AG04450 (cell line): Measurements from ENCODE around the gene COL6A2. TPM values are rescaled to one million over a fixed set of nuclear protein-coding genes. Genes with fewer than 3 reads are reported as not detected.
"Not testable (repeated sequence)": the region's sequence is repeated elsewhere in the genome, so short reads cannot be mapped to it uniquely, and the experiment has no call there.

Experiments used
- CTCF ChIA-PET: fragments of 300-600, 350-600 bp; formaldehyde crosslinking; extraction: SDS; loops from one replicate; lab custom pipeline; 2022; ENCODE audit warnings: antibody characterized with exemption, inconsistent platforms; lab: Charles Lee
- POLR2A ChIA-PET: fragments of 350-600 bp; formaldehyde crosslinking; extraction: SDS; loops from one replicate; lab custom pipeline; 2021; ENCODE audit warnings: antibody characterized with exemption, inconsistent platforms; lab: Yijun Ruan, JAX
- DNase-seq: peaks from one replicate; pipeline ENCODE4 v3.0.0-alpha.2; 2011; ENCODE audit warnings: low read depth, low spot score
- H3K27ac ChIP-seq: one replicate; pipeline ENCODE4 v1.5.1; 2012; ENCODE audit warnings: low read depth, low read length, control low read depth
- H3K27me3 ChIP-seq: one replicate; pipeline ENCODE4 v1.6.0; 2012; ENCODE audit warnings: low read length; ENCODE audit not compliant: control insufficient read depth, insufficient read depth
- H3K4me3 ChIP-seq: 2 replicates; pipeline ENCODE4 v1.5.1; 2011; ENCODE audit warnings: mild to moderate bottlenecking, low read depth, low read length, control low read depth
- H3K9me3 ChIP-seq: 2 replicates; pipeline ENCODE4 v1.5.1; 2012; ENCODE audit warnings: low read length; ENCODE audit not compliant: control insufficient read depth, insufficient read depth
- polyA plus RNA-seq: library from polyadenylated mRNA; depleted of rRNA; stranded (reverse); fragments of >200 nt; gene quantifications from 2 replicates; pipeline ENCODE4 v1.2.3, GENCODE V29; 2011
- TF ChIP-seq, protein P1 (sequence below): IDR thresholded peaks from 2 replicates; pipeline ENCODE4 v1.5.1; 2011; ENCODE audit warnings: low read depth, low read length, control low read depth, inconsistent platforms

COL6A2 gene
- polyA plus RNA-seq, 1 experiment: 454 TPM

DNA sequence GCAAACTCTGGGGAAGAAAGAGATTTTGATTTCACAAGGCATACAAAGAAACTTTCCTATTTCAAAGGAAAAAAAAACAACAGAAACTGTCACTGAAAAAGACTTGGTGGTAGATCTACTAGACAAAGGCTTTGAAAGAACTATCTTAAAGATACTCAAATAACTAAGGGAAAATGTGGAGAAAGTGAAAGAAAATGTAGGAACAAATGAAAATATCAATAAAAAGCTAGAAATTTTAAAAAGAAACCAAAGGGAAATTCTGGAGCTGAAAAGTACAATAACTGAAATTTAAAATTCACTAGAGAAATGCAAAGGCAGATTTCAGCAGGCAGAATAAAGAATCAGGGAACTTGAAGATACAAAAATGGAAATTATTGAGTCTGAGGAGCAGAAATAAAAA is 6.2 kb downstream of the COL6A2 start:
- Histone ChIP-seq H3K9me3 (peaks cover 16% of the 10 kb centered on the region), H3K27me3 (no peaks in the 10 kb centered on the region), H3K27ac (no peak overlapping the region), H3K4me3 (no peak overlapping the region)
- ChIA-PET POLR2A (no interaction called here), CTCF (interaction anchor here (1.4 kb wide), 1 partner anchor 131 kb away, joined by 3 read pairs; no protein-coding TSS in a partner anchor)
- DNase-seq: no peak
- TF ChIP-seq, protein P1, sequence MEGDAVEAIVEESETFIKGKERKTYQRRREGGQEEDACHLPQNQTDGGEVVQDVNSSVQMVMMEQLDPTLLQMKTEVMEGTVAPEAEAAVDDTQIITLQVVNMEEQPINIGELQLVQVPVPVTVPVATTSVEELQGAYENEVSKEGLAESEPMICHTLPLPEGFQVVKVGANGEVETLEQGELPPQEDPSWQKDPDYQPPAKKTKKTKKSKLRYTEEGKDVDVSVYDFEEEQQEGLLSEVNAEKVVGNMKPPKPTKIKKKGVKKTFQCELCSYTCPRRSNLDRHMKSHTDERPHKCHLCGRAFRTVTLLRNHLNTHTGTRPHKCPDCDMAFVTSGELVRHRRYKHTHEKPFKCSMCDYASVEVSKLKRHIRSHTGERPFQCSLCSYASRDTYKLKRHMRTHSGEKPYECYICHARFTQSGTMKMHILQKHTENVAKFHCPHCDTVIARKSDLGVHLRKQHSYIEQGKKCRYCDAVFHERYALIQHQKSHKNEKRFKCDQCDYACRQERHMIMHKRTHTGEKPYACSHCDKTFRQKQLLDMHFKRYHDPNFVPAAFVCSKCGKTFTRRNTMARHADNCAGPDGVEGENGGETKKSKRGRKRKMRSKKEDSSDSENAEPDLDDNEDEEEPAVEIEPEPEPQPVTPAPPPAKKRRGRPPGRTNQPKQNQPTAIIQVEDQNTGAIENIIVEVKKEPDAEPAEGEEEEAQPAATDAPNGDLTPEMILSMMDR: no peak

DNA sequence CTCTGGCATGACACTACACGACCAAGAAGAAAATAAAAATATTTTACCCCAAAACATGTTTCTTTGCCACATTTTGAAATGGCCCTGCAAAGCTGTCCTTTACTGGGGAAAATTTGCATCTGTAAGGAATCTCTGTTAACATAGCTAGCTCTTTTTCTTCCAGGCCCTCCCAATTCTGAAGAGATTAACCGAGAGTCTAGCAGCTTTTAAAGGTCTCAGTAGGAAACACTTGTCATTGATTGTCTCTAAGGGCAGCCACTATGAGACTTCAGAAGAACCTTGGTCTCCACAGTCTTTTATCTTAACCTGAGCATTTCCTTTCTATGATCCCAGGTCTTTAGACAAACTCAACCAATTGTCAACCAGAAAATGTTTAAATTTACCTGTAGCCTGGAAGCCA is 9.5 kb downstream of the COL6A2 start:
- POLR2A ChIA-PET, DNase-seq, CTCF ChIA-PET, H3K4me3 ChIP-seq, H3K27ac ChIP-seq, H3K27me3 ChIP-seq: not testable (repeated sequence)
- peaks cover 22% of the 10 kb centered on the region for H3K9me3 ChIP-seq

DNA sequence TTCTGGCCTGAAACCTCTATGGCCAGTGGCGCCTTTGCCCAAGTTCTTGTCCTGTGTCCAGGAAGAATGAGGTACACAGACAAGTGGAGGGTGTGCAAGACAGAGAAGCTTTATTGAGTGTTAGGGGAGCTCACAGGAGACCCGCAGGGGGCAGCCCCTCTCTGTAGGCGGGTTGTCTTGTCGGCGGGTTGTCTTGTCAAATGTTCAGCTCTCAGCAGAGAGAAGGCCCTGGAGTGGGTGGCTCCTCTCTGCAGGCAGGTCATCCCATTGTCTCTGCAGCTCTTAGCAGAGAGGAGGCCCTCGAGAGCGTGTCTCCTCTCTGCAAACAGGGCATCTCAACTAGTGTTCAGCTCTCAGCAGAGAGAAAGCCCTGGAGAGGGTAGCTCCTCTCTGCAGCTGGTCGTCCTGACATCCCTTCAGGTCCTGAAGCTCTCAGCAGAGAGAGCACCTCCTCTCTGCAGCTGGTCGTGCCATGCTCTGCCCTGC is 11.0 kb downstream of the COL6A2 start:
- no peak for DNase-seq
- Histone ChIP-seq H3K27ac (no peak overlapping the region), H3K4me3 (no peak overlapping the region), H3K9me3 (peaks cover 31% of the 10 kb centered on the region), H3K27me3 (no peaks in the 10 kb centered on the region)
- ChIA-PET POLR2A (no interaction called here), CTCF (interaction anchor here (0.6 to 1.0 kb wide), 2 partner anchors 35 to 135 kb away, joined by 3 to 4 read pairs; no protein-coding TSS in a partner anchor)
- TF ChIP-seq, protein P1: no peak

DNA sequence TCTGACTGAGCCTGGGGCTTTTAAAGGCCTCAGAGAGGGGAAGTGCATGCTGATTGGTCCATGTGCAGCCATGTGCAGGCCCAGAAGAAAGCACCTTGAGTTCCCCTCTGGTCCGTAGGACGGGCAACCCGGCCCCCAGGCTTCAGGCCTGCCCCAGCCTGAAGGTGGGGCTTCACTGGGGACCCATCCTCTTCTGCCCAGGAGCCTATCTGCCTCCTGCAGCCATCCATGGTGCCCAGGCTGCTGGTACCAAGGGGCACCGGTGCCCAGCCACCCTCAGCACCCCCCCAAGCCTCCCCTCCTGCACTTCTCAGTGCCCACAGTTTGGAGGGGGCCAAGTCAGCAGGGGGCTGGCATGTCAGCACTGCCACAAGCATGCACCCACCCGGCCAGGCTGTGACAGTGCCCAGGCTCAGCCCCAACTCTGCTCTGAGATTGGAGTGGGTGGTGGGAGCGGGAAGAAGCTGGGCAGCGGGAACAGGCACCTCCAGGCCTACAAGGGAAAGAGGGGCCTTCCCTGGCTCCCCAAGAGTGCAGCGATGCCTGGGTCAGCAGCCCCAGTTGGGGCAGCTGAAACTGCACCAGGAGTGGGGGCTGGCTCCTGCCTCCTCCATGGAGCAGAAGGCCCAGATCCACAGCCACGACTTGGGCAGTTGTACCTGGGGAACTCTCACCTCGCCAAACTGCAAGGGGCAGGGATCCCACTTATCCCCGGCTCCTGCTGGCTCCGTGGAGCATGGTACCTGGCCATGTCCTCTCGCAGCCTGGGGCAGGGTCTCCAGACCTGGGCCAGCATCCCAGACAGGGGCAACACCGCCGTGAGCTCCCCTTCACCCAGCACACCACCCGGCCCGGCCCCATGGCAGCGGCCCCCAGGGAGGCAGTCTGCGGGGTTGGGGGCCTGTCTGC is 11.7 kb downstream of the COL6A2 start:
- Histone ChIP-seq H3K9me3 (peaks cover 33% of the 10 kb centered on the region), H3K4me3 (no peak overlapping the region), H3K27me3 (no peaks in the 10 kb centered on the region), H3K27ac (no peak overlapping the region)
- CTCF ChIA-PET: interaction anchor here (0.9 kb wide), 1 partner anchor 34 kb away, joined by 4 read pairs; no protein-coding TSS in a partner anchor
- TF ChIP-seq, protein P1: no peak
- POLR2A ChIA-PET: no interaction called here
- DNase-seq: no peak

DNA sequence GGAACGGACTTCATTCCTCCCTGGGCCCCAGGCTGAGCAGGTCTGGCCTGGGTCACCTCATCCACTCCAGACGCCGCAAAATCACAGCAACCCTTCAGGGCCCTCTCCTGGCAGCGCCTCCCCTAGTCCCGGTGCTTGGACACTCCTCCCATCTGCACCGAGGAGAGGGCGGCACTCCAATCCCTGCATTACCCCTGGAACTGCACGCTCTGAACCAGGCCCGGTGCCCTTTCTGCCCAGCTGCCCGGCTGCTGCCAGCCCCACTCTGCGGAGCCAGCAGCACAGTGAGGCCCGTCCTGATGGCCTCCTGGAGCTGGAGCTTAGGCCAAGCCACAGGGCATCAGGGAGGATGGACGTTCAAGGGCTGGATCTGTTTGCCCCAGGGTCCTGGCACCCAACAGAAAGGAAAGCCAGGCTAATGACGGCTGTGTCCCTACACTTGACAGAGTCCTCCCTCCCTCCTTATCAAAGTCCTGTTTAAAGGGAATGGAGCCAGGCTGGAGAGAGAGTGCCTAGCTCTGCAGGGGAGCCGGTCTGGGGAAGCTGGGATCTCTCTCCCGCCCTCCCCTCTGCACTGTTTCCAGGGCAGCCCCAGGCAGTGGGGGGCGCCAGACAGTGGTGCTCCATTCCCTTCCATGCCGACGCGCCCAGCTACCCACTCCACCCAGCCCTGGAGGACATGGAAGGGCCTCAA is 12.7 kb downstream of the COL6A2 start:
- peaks cover 32% of the 10 kb centered on the region for H3K9me3 ChIP-seq
- H3K27ac ChIP-seq: no peak overlapping the region
- POLR2A ChIA-PET: no interaction called here
- CTCF ChIA-PET: interaction anchor here (0.9 kb wide), 1 partner anchor 33 kb away, joined by 4 read pairs; no protein-coding TSS in a partner anchor
- DNase-seq: no peak
- no peak overlapping the region for H3K4me3 ChIP-seq
- TF ChIP-seq, protein P1: no peak
- H3K27me3 ChIP-seq: no peaks in the 10 kb centered on the region
